GM19463 (cell line): ENCODE data around the gene ANGEL2.
A peak's percentile ranks its signal among the peaks of the same experiment; 100 is the strongest.

Experiments used
- ATAC-seq: cut with Tn5 transposase; IDR thresholded peaks from one replicate; pipeline ENCODE4 v1.9.1; 2021; ENCODE audit warnings: mild to moderate bottlenecking, moderate library complexity; ENCODE audit not compliant: unreplicated experiment

The ANGEL2 gene

DNA sequence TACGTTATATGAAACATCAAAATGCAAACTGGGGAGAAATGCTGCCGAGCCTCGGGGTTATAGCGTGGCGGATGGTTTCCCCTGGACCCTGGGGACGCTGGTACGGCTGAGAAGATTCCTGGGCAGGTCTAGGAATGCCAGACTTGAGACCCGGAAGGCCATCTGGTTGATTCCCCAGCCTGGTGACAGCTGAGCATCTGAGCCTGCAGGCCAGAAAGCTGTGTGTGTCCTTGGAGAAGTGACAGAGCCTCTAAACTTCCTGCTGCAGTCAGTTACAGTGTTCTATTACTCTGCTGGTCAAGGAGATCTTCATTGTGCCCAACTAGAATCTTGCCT, 63.1 kb downstream of the ANGEL2 start:
- ATAC-seq: no peak

- ATAC-seq: no peak
These were observed 63.6 kb downstream of the ANGEL2 start for GRCh38 chr1:212951947-212952640.

GRCh38 chr1:212951126-212951946, 64.3 kb downstream of the ANGEL2 start:
- ATAC-seq: no peak

DNA sequence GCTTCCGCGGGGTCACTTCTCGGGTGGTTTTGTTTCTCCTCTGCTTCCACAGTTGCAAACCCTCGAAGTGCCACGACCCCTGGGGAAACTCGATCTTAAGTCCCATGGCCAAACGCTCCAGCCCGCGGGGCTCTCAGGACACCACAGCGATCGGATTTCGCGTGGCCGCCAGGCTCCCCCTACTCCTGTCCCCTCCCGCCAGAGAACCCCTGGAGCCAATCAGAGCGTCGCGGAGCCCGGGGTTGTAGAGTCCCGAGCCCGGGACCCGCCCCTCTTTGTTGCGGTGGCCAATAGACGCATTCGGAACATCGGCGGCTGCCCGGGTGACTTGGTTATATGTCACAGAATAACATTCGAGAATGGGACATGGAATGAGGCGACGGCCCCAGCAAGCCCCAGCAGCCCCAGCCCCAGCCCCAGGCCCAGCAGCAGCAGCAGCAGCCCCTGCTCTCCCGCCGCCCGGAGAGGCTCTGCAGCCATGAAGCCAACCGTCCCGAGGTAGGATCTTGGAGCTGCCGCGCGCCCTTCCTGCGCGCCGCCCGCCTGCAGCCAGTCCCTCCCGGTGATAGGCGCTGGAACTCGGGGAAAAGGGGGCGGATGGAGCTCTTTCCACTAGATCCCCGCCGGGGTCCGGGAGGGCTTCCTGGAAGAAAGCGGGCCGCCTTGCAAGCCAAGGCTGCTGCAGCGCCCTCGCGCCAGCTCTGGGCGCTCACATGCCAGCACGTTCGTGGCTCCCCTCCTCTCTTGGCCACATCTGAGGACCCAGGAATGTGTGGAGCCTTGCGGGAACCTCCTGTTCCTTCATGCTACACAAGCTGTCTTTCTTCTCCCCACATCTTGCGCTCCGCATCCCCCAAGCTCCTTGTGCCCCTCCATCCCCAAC, 65.2 kb downstream of the ANGEL2 start, which contains the start of gene VASH2:
Gene VASH2 (plus strand): TSS at position 299 of the 883 bp plus-strand sequence. CDS start 1,002 bp downstream, outside the sequence.
- peak; percentile 97 for ATAC-seq

DNA sequence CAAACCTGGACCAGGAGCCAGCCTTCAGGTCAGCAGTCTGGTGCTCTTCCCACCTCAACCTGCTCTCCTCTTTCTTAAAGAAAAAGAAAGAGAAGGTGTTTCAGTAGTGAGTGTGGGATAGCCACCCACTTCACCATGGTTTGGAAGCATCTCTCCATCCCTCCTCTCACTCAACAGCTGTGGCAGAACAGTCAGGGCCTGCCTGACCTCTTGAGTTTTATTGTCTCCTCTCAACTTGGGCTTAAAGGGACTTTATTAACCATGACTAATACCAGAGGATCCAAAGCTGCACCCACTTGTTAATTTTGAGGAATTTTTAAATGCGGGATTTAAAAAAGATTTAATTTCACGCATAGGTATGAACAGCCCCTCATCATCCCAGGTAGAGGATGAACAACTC, 65.9 kb downstream of the ANGEL2 start:
- ATAC-seq: no peak

- no peak for ATAC-seq
These were observed 68.8 kb downstream of the ANGEL2 start for GRCh38 chr1:212946872-212947271.

DNA sequence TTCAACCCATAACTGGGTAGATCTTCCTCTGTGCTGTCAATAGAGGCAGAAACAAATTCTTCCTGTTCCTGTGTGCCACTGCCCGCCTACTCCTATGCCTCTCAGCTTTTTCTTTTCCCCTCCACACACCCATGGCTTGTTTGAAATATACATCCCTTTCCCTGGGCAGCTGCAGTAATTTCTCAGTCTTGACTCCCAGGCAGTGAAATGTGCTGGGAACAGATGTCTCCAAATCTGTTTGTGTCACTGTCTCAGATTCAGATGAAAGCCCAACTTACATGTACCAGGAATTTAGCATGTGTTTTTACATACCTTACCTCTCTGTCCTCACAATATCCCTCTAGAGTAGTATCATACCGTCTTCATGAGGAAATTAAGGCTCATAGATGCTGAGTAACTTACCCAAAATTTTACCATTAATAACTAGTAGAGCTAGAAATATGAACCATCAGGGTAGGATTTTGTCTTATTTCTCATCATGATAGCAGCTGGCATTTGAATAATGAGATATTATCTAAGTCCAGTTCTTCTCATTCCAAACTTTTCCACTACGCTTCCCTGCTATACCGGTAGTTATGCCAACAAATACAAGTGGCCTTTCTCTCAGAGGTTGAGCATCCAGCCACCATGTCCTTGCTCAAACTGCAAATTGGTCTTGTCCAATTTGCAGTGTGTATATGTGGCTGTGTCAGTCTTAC, 70.1 kb downstream of the ANGEL2 start:
- ATAC-seq: no peak

- no peak for ATAC-seq
These were observed 70.6 kb downstream of the ANGEL2 start for GRCh38 chr1:212945056-212945455.

GRCh38 chr1:212944229-212944901, 71.3 kb downstream of the ANGEL2 start:
- peak; percentile 52 for ATAC-seq

- no peak for ATAC-seq
These were observed 72.3 kb downstream of the ANGEL2 start for GRCh38 chr1:212943393-212943710.

DNA sequence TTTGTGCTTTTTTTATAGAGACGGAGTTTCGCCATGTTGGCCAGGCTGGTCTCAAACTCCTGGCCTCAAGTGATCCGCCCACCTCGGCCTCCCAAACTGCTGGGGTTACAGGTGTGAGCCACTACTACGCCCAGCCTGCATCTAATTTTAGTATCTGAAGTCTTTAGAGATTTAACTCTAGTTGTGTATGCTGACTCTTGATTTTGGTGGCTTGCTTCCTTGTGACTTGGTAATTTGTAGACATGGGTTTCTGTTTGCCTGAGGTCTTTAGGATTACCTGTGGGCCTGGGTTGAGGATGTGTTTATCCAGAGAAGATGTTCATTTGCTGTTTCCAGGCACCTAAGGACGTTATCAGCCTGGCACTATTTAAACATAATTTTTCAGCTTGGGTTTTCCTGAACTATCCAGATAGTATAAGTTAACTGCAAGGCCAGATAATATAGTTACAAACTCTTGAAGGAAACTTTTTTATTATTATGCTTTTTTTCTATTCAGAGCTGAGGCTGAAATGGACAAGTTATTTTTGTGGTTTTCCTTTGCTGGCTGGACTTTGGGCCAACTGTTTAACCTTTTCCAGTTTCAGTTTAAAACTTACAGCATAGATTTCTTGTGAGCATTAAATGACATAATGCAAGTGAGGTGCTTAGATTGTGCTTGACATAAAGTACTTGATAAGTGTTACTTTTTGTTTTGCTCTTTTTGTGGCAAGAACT, 72.8 kb downstream of the ANGEL2 start:
- ATAC-seq: no peak
